Mesothelial cell of epicardium (in vitro differentiated cells): Measurements from ENCODE around the gene C12orf75. TPM values are rescaled to one million over a fixed set of nuclear protein-coding genes. Genes with fewer than 3 reads are reported as not detected.

Experiments used
- DNase-seq, 2 experiments: peaks; one replicate each; pipeline ENCODE4 v3.0.0; 2021; ENCODE audit warnings: low spot score in 2 of 2; ENCODE audit not compliant: unreplicated experiment in 2 of 2
- H3K27ac Mint-ChIP-seq: 2 replicates; pipeline ENCODE4 v1.8.0; 2021; ENCODE audit warnings: mixed read lengths
- H3K27me3 Mint-ChIP-seq: 2 replicates; pipeline ENCODE4 v1.8.0; 2021; ENCODE audit warnings: low read depth, mixed read lengths
- H3K36me3 Mint-ChIP-seq: 2 replicates; pipeline ENCODE4 v1.8.0; 2021; ENCODE audit warnings: mixed read lengths
- H3K4me1 Mint-ChIP-seq: 2 replicates; pipeline ENCODE4 v1.8.0; 2021; ENCODE audit warnings: mixed read lengths
- H3K4me3 Mint-ChIP-seq: 2 replicates; pipeline ENCODE4 v1.8.0; 2021; ENCODE audit warnings: mild to moderate bottlenecking, moderate library complexity, mixed read lengths
- H3K9me3 Mint-ChIP-seq: 2 replicates; pipeline ENCODE4 v1.8.0; 2021; ENCODE audit warnings: mixed read lengths
- total RNA-seq: library from RNA; stranded (reverse); gene quantifications from 3 replicates; pipeline ENCODE4 v1.2.1, GENCODE V29; 2021
- TF ChIP-seq, protein P1 (sequence below): fragments of 200-600 bp; sonication (generic); IDR thresholded peaks from one replicate; pipeline ENCODE4 v1.5.0; 2021; ENCODE audit warnings: antibody characterized with exemption; ENCODE audit not compliant: unreplicated experiment

The C12orf75 gene
- total RNA-seq, 1 donor from 2014 or later, result 15.6 TPM

DNA sequence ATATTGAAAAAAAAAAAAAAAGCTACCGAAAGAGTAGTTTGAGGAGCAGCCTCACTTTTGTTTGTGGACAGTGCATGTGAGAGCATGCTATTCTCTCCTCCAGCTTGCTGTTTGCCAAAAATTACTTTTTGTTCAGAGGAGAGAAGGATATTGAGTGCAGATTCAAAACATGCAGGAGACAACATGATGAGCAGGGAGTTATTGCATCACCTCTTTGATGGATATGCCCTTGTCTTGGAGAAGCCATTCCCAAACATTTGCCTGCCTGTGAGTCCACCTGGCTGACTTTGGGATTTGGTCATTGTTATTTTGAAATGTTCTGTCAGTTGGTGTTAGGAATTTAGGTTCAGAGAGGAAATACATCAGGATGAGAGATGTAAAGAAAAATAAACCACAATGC lies 2.4 kb downstream of the C12orf75 start:
- DNase-seq, result no peak
- no peaks in the 10 kb centered on the region for H3K9me3 Mint-ChIP-seq
- peaks cover 8% of the 10 kb centered on the region for H3K27me3 Mint-ChIP-seq
- TF ChIP-seq, protein P1, sequence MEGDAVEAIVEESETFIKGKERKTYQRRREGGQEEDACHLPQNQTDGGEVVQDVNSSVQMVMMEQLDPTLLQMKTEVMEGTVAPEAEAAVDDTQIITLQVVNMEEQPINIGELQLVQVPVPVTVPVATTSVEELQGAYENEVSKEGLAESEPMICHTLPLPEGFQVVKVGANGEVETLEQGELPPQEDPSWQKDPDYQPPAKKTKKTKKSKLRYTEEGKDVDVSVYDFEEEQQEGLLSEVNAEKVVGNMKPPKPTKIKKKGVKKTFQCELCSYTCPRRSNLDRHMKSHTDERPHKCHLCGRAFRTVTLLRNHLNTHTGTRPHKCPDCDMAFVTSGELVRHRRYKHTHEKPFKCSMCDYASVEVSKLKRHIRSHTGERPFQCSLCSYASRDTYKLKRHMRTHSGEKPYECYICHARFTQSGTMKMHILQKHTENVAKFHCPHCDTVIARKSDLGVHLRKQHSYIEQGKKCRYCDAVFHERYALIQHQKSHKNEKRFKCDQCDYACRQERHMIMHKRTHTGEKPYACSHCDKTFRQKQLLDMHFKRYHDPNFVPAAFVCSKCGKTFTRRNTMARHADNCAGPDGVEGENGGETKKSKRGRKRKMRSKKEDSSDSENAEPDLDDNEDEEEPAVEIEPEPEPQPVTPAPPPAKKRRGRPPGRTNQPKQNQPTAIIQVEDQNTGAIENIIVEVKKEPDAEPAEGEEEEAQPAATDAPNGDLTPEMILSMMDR, result no peak
- H3K4me3 Mint-ChIP-seq, result no peak overlapping the region
- H3K36me3 Mint-ChIP-seq, result no peaks in the 10 kb centered on the region
- H3K27ac Mint-ChIP-seq, result no peak overlapping the region
- peaks cover 21% of the 10 kb centered on the region for H3K4me1 Mint-ChIP-seq

DNA sequence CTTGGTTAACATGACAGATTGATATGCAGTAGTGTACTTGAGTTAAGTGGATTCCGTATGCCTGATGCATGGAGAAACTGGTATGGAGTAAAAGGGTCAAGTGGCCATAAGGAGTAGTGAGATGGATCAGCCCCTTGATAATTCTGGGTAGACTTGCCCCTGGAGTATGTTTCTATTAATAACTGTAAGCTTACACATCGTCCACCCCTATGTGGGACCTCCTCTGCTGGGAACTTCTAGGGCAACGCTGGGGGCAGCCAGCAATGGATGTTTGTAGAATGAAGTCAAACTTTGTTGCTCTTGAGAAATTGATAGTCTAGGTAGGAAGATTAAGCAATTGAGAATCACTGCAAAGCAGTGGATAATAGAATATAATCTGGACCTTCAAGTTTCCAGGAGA lies 3.5 kb downstream of the C12orf75 start:
- no peaks in the 10 kb centered on the region for H3K36me3 Mint-ChIP-seq
- TF ChIP-seq, protein P1, result no peak
- H3K27ac Mint-ChIP-seq, result no peak overlapping the region

DNA sequence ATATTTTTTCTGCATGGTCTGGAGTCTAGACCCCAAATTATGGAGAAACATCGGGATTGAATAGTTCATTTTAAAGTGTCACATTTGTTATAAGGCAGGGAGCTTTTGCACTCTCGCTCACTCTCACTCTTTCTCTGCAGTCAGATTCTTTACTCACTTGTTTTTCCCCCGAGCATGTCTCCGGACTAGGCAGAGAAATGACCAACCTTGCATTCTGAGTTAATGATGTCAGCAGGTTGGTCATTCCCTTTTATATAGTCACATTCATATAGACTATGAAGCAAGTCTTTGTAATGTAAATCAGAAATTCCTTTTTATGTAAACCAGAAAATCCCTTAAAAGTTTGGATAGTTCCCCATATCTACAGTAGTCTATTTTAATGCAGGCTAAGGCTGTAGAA lies 4.1 kb downstream of the C12orf75 start:
- Mint-ChIP-seq H3K36me3 (no peaks in the 10 kb centered on the region), H3K4me3 (no peak overlapping the region), H3K27ac (no peak overlapping the region), H3K27me3 (peaks cover 6% of the 10 kb centered on the region), H3K4me1 (peaks cover 21% of the 10 kb centered on the region), H3K9me3 (no peaks in the 10 kb centered on the region)
- TF ChIP-seq, protein P1, result no peak
- DNase-seq, result no peak

More for the DNA sequence above, 3.5 kb downstream of the C12orf75 start:
- no peak for DNase-seq
- Mint-ChIP-seq H3K4me1 (peaks cover 21% of the 10 kb centered on the region), H3K9me3 (no peaks in the 10 kb centered on the region), H3K4me3 (no peak overlapping the region), H3K27me3 (peaks cover 6% of the 10 kb centered on the region)

DNA sequence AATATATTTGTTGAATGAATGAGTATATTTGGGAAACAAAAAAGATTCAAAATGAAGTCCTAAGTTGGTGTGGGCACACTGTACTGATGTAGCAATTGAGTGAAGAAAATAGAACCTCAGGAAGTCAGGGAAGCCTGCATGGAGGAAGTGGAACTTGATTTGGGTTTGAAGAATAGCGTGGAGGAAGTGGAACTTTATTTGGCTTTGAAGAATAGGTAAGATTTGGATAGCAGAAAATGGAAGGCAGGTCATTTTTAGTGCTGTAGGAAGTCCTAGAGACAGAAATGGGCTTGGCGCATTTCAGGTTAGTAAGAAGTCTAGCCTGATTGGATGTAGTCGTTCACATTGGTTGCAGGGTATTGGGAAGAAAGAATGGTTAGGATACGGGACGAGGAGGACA lies 5.4 kb downstream of the C12orf75 start:
- DNase-seq, result no peak
- Mint-ChIP-seq H3K27me3 (peaks cover 6% of the 10 kb centered on the region), H3K4me3 (no peak overlapping the region), H3K9me3 (peaks cover 6% of the 10 kb centered on the region), H3K4me1 (peaks cover 16% of the 10 kb centered on the region), H3K36me3 (peaks cover 6% of the 10 kb centered on the region), H3K27ac (no peak overlapping the region)
- TF ChIP-seq, protein P1, result no peak

DNA sequence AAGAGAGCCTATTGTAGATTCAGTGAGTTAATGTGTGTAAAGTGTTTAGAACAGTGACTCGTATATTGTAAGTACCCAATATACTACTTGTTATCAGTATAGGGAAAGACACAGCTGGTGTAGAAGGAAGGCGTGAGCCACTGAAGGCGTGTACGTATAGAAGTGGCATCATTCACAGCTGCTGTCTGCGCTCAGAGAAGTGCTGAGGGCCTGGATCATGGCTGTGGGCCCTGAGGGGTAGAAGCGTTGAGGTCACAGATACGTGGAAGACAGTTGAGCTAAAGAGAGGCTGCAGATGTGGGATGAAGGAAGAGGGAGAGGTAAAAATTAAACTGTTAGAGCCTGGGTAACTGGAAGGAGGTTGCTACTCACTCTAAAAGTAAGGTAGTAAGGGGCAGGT lies 5.9 kb downstream of the C12orf75 start:
- peaks cover 14% of the 10 kb centered on the region for H3K4me1 Mint-ChIP-seq
- TF ChIP-seq, protein P1, result no peak
- no peak overlapping the region for H3K27ac Mint-ChIP-seq
- H3K9me3 Mint-ChIP-seq, result peaks cover 10% of the 10 kb centered on the region
- DNase-seq, result no peak
- H3K4me3 Mint-ChIP-seq, result no peak overlapping the region
- peaks cover 6% of the 10 kb centered on the region for H3K27me3 Mint-ChIP-seq
- H3K36me3 Mint-ChIP-seq, result peaks cover 6% of the 10 kb centered on the region

DNA sequence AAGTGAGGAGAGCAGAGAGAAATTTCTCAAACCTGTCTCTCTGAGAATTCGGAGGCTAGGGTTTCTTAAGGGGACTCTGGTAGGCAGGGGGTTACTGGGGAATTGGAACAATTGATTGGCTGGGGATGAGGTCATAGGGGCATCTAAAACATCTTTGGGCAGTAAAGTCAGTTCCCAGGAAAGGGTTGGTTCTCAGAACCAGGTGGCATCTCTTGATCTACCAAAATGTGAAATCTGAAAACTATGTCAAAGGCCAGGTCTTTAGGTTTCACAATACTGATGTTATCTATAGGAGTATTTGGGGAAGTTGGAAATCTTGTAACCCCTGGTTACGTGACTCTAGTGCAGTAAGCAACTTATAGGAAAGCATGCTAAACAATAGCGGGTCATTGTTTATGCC lies 6.9 kb downstream of the C12orf75 start:
- no peak for DNase-seq
- Mint-ChIP-seq H3K9me3 (peaks cover 17% of the 10 kb centered on the region), H3K36me3 (peaks cover 8% of the 10 kb centered on the region), H3K27ac (no peak overlapping the region), H3K27me3 (peaks cover 6% of the 10 kb centered on the region), H3K4me1 (peaks cover 7% of the 10 kb centered on the region), H3K4me3 (no peak overlapping the region)
- TF ChIP-seq, protein P1, result no peak
